Measurements from ENCODE around the gene NEO1.
A peak's percentile ranks its signal among the peaks of the same experiment; 100 is the strongest.

The NEO1 gene

GRCh38 chr15:73326157-73326556, 273.9 kb downstream of the NEO1 start:
- H2BK120ac ChIP-seq (ENCODE audit: low read depth, low read length): no peak overlapping the region
- peaks cover 2% of the 10 kb centered on the region for H3K79me1 ChIP-seq (ENCODE audit: low read depth, low read length)
- no peak overlapping the region for H3K9ac ChIP-seq (ENCODE audit: low read depth, low read length, poor library complexity)
- no peak overlapping the region for H2AK5ac ChIP-seq (ENCODE audit: low read depth, low read length)
- H3K4ac ChIP-seq (ENCODE audit: low read length): no peak overlapping the region
- H2AFZ ChIP-seq (ENCODE audit: low read length): no peak overlapping the region
- H3K36me3 ChIP-seq (replicated peaks in 1 of 2; ENCODE audit: control insufficient read depth in 2 of 2, insufficient read depth in 2 of 2, low read length in 2 of 2): peaks cover 0 to 4% of the 10 kb centered on the region in 2 donors
- no peak overlapping the region for H3K4me2 ChIP-seq (ENCODE audit: insufficient read depth, low read length, poor library complexity, severe bottlenecking)
- no peak overlapping the region for H2BK12ac ChIP-seq (ENCODE audit: low read length)
- H4K8ac ChIP-seq (ENCODE audit: low read depth, low read length): no peak overlapping the region
- H2BK15ac ChIP-seq (ENCODE audit: low read length): no peak overlapping the region
- H3K27me3 ChIP-seq (ENCODE audit: control insufficient read depth in 3 of 3, insufficient read depth in 3 of 3, low read depth in 1 of 3, low read length in 3 of 3): no peaks in the 10 kb centered on the region
- H3K4me3 ChIP-seq (ENCODE audit: low read length in 2 of 2): no peak overlapping the region
- no peak overlapping the region for H3K27ac ChIP-seq (replicated peaks; ENCODE audit: low read length)
- DNase-seq (ENCODE audit: low spot score): no peak
- H3K9me3 ChIP-seq (replicated peaks in 1 of 2; ENCODE audit: control insufficient read depth in 2 of 2, insufficient read depth in 1 of 2, low read depth in 1 of 2, low read length in 2 of 2): no peaks in the 10 kb centered on the region
- no peak overlapping the region for H3K23ac ChIP-seq (ENCODE audit: low read depth, low read length, poor library complexity)
- no peak overlapping the region for H4K91ac ChIP-seq (ENCODE audit: low read depth, low read length, poor library complexity)
- no peak overlapping the region for H2BK5ac ChIP-seq (ENCODE audit: low read length)
- peak overlapping the region; percentile 1 for H3K18ac ChIP-seq (ENCODE audit: low read length)
- WGBS, 2 donors (ENCODE audit: extremely low coverage in 2 of 2, insufficient read length in 2 of 2, insufficient replicate concordance in 1 of 2): no CpG with 5 or more reads among the region's 4 CpGs
- H3K14ac ChIP-seq (ENCODE audit: low read length): no peak overlapping the region
- peaks cover 2% of the 10 kb centered on the region in 2 donors for H3K4me1 ChIP-seq (ENCODE audit: control insufficient read depth in 2 of 2, insufficient read depth in 1 of 2, low read depth in 1 of 2, low read length in 2 of 2)

GRCh38 chr15:73328149-73328820, 276.0 kb downstream of the NEO1 start:
- H3K9me3 ChIP-seq (replicated peaks in 1 of 2; ENCODE audit: control insufficient read depth in 2 of 2, insufficient read depth in 1 of 2, low read depth in 1 of 2, low read length in 2 of 2): no peaks in the 10 kb centered on the region
- no peak overlapping the region for H4K91ac ChIP-seq (ENCODE audit: low read depth, low read length, poor library complexity)
- no peak overlapping the region for H2BK120ac ChIP-seq (ENCODE audit: low read depth, low read length)
- peaks cover 2% of the 10 kb centered on the region in 2 donors for H3K4me1 ChIP-seq (ENCODE audit: control insufficient read depth in 2 of 2, insufficient read depth in 1 of 2, low read depth in 1 of 2, low read length in 2 of 2)
- H3K27me3 ChIP-seq (ENCODE audit: control insufficient read depth in 3 of 3, insufficient read depth in 3 of 3, low read depth in 1 of 3, low read length in 3 of 3): no peaks in the 10 kb centered on the region
- H3K27ac ChIP-seq (replicated peaks; ENCODE audit: low read length): no peak overlapping the region
- no peak overlapping the region for H3K9ac ChIP-seq (ENCODE audit: low read depth, low read length, poor library complexity)
- no peak overlapping the region for H2BK15ac ChIP-seq (ENCODE audit: low read length)
- no peak overlapping the region for H3K4ac ChIP-seq (ENCODE audit: low read length)
- H3K79me1 ChIP-seq (ENCODE audit: low read depth, low read length): peaks cover 2% of the 10 kb centered on the region
- no peak overlapping the region for H3K18ac ChIP-seq (ENCODE audit: low read length)
- no peak overlapping the region for H4K8ac ChIP-seq (ENCODE audit: low read depth, low read length)
- no peak overlapping the region for H3K4me2 ChIP-seq (ENCODE audit: insufficient read depth, low read length, poor library complexity, severe bottlenecking)
- no CpG with 5 or more reads among the region's 12 CpGs for WGBS, 2 donors (ENCODE audit: extremely low coverage in 2 of 2, insufficient read length in 2 of 2, insufficient replicate concordance in 1 of 2)
- H3K36me3 ChIP-seq (replicated peaks in 1 of 2; ENCODE audit: control insufficient read depth in 2 of 2, insufficient read depth in 2 of 2, low read length in 2 of 2): peaks cover 0 to 4% of the 10 kb centered on the region in 2 donors
- no peak overlapping the region for H2BK12ac ChIP-seq (ENCODE audit: low read length)
- no peak overlapping the region for H3K23ac ChIP-seq (ENCODE audit: low read depth, low read length, poor library complexity)
- H2AFZ ChIP-seq (ENCODE audit: low read length): no peak overlapping the region
- no peak overlapping the region for H2AK5ac ChIP-seq (ENCODE audit: low read depth, low read length)
- no peak overlapping the region for H3K4me3 ChIP-seq (ENCODE audit: low read length in 2 of 2)
- DNase-seq (ENCODE audit: low spot score): no peak
- peak overlapping the region; percentile 75 for H2BK5ac ChIP-seq (ENCODE audit: low read length)
- no peak overlapping the region for H3K14ac ChIP-seq (ENCODE audit: low read length)

GRCh38 chr15:73328981-73329380, 276.7 kb downstream of the NEO1 start:
- peaks cover 2% of the 10 kb centered on the region for H3K79me1 ChIP-seq (ENCODE audit: low read depth, low read length)
- no peak overlapping the region for H3K18ac ChIP-seq (ENCODE audit: low read length)
- no peak overlapping the region for H2AK5ac ChIP-seq (ENCODE audit: low read depth, low read length)
- H3K4me3 ChIP-seq (ENCODE audit: low read length in 2 of 2): no peak overlapping the region
- H2BK5ac ChIP-seq (ENCODE audit: low read length): no peak overlapping the region
- H2BK15ac ChIP-seq (ENCODE audit: low read length): no peak overlapping the region
- H3K4me1 ChIP-seq (ENCODE audit: control insufficient read depth in 2 of 2, insufficient read depth in 1 of 2, low read depth in 1 of 2, low read length in 2 of 2): peaks cover 2% of the 10 kb centered on the region in 2 donors
- no peak overlapping the region for H2BK12ac ChIP-seq (ENCODE audit: low read length)
- no peak overlapping the region for H2AFZ ChIP-seq (ENCODE audit: low read length)
- H3K14ac ChIP-seq (ENCODE audit: low read length): peak overlapping the region; percentile 14
- no peak overlapping the region for H3K4ac ChIP-seq (ENCODE audit: low read length)
- H4K91ac ChIP-seq (ENCODE audit: low read depth, low read length, poor library complexity): no peak overlapping the region
- no CpG with 5 or more reads among the region's 10 CpGs for WGBS, 2 donors (ENCODE audit: extremely low coverage in 2 of 2, insufficient read length in 2 of 2, insufficient replicate concordance in 1 of 2)
- H2BK120ac ChIP-seq (ENCODE audit: low read depth, low read length): no peak overlapping the region
- H4K8ac ChIP-seq (ENCODE audit: low read depth, low read length): no peak overlapping the region
- no peak overlapping the region for H3K23ac ChIP-seq (ENCODE audit: low read depth, low read length, poor library complexity)
- no peaks in the 10 kb centered on the region for H3K9me3 ChIP-seq (replicated peaks in 1 of 2; ENCODE audit: control insufficient read depth in 2 of 2, insufficient read depth in 1 of 2, low read depth in 1 of 2, low read length in 2 of 2)
- no peaks in the 10 kb centered on the region for H3K27me3 ChIP-seq (ENCODE audit: control insufficient read depth in 3 of 3, insufficient read depth in 3 of 3, low read depth in 1 of 3, low read length in 3 of 3)
- no peak overlapping the region for H3K9ac ChIP-seq (ENCODE audit: low read depth, low read length, poor library complexity)
- no peak overlapping the region for H3K4me2 ChIP-seq (ENCODE audit: insufficient read depth, low read length, poor library complexity, severe bottlenecking)
- H3K36me3 ChIP-seq (replicated peaks in 1 of 2; ENCODE audit: control insufficient read depth in 2 of 2, insufficient read depth in 2 of 2, low read length in 2 of 2): peaks cover 0 to 4% of the 10 kb centered on the region in 2 donors
- no peak overlapping the region for H3K27ac ChIP-seq (replicated peaks; ENCODE audit: low read length)
- DNase-seq (ENCODE audit: low spot score): no peak

- Histone ChIP-seq H3K27ac (replicated peaks; ENCODE audit: low read length) (no peak overlapping the region), H3K23ac (ENCODE audit: low read depth, low read length, poor library complexity) (peak overlapping the region; percentile 81), H4K8ac (ENCODE audit: low read depth, low read length) (no peak overlapping the region), H3K79me1 (ENCODE audit: low read depth, low read length) (no peaks in the 10 kb centered on the region), H2AFZ (ENCODE audit: low read length) (no peak overlapping the region), H3K4me2 (ENCODE audit: insufficient read depth, low read length, poor library complexity, severe bottlenecking) (no peak overlapping the region), H3K18ac (ENCODE audit: low read length) (no peak overlapping the region), H4K91ac (ENCODE audit: low read depth, low read length, poor library complexity) (no peak overlapping the region), H3K4ac (ENCODE audit: low read length) (no peak overlapping the region), H2BK15ac (ENCODE audit: low read length) (no peak overlapping the region), H2BK120ac (ENCODE audit: low read depth, low read length) (no peak overlapping the region), H3K27me3 (ENCODE audit: control insufficient read depth in 3 of 3, insufficient read depth in 3 of 3, low read depth in 1 of 3, low read length in 3 of 3) (no peaks in the 10 kb centered on the region), H2BK12ac (ENCODE audit: low read length) (no peak overlapping the region), H3K14ac (ENCODE audit: low read length) (no peak overlapping the region), H3K9ac (ENCODE audit: low read depth, low read length, poor library complexity) (no peak overlapping the region), H3K9me3 (replicated peaks in 1 of 2; ENCODE audit: control insufficient read depth in 2 of 2, insufficient read depth in 1 of 2, low read depth in 1 of 2, low read length in 2 of 2) (no peaks in the 10 kb centered on the region), H3K4me3 (ENCODE audit: low read length in 2 of 2) (no peak overlapping the region), H2BK5ac (ENCODE audit: low read length) (peak overlapping the region; percentile 39), H2AK5ac (ENCODE audit: low read depth, low read length) (no peak overlapping the region), H3K4me1 (ENCODE audit: control insufficient read depth in 2 of 2, insufficient read depth in 1 of 2, low read depth in 1 of 2, low read length in 2 of 2) (peaks cover 2% of the 10 kb centered on the region in 2 donors), H3K36me3 (replicated peaks in 1 of 2; ENCODE audit: control insufficient read depth in 2 of 2, insufficient read depth in 2 of 2, low read length in 2 of 2) (peaks cover 0 to 4% of the 10 kb centered on the region in 2 donors)
- no CpG with 5 or more reads among the region's 21 CpGs for WGBS, 2 donors (ENCODE audit: extremely low coverage in 2 of 2, insufficient read length in 2 of 2, insufficient replicate concordance in 1 of 2)
- no peak for DNase-seq (ENCODE audit: low spot score)
Observed at GRCh38 chr15:73329501-73330200, 277.4 kb downstream of the NEO1 start.
